Nephron (organoid): ENCODE data around the gene PGP.

Experiments used
- H3K27ac Mint-ChIP-seq, 3 experiments: 2 replicates each; pipeline ENCODE4 v1.8.0; 2020; ENCODE audit warnings: mixed read lengths in 3 of 3, mild to moderate bottlenecking in 2 of 3, moderate library complexity in 1 of 3
- H3K27me3 Mint-ChIP-seq: 2 replicates; pipeline ENCODE4 v1.8.0; 2021; ENCODE audit warnings: low read depth, mild to moderate bottlenecking, moderate library complexity, mixed read lengths
- H3K36me3 Mint-ChIP-seq: 2 replicates; pipeline ENCODE4 v1.8.0; 2020; ENCODE audit warnings: low read depth, mixed read lengths
- H3K4me1 Mint-ChIP-seq: 2 replicates; pipeline ENCODE4 v1.8.0; 2020; ENCODE audit warnings: mixed read lengths
- H3K4me3 Mint-ChIP-seq, 3 experiments: 2 replicates each; pipeline ENCODE4 v1.8.0; 2020; ENCODE audit warnings: mild to moderate bottlenecking in 3 of 3, mixed read lengths in 3 of 3, moderate library complexity in 2 of 3
- H3K9me3 Mint-ChIP-seq: 2 replicates; pipeline ENCODE4 v1.8.0; 2020; ENCODE audit warnings: mixed read lengths
- CTCF ChIP-seq, 3 experiments: fragments of 200-600 bp; sonication (generic); IDR thresholded peaks; one replicate each; pipeline ENCODE4 v1.5.0; 2021; ENCODE audit warnings: antibody characterized with exemption in 3 of 3; ENCODE audit not compliant: unreplicated experiment in 3 of 3

The PGP gene

GRCh38 chr16:2180962-2181923, 33.4 kb downstream of the PGP start:
- Mint-ChIP-seq H3K9me3 (no peaks in the 10 kb centered on the region), H3K27me3 (no peaks in the 10 kb centered on the region), H3K36me3 (no peaks in the 10 kb centered on the region), H3K4me1 (no peaks in the 10 kb centered on the region), H3K27ac (no peak overlapping the region), H3K4me3 (no peak overlapping the region)
- TF ChIP-seq CTCF (IDR thresholded peaks at IDR 0.05; ENCODE audit: unreplicated experiment in 3 of 3) = no peak

GRCh38 chr16:2180461-2180860, 34.2 kb downstream of the PGP start:
- H3K4me1 Mint-ChIP-seq = no peaks in the 10 kb centered on the region
- TF ChIP-seq CTCF (IDR thresholded peaks at IDR 0.05; ENCODE audit: unreplicated experiment in 3 of 3) = no peak
- H3K27ac Mint-ChIP-seq = no peak overlapping the region
- peaks cover 4% of the 10 kb centered on the region for H3K36me3 Mint-ChIP-seq
- no peaks in the 10 kb centered on the region for H3K27me3 Mint-ChIP-seq
- H3K9me3 Mint-ChIP-seq = no peaks in the 10 kb centered on the region
- H3K4me3 Mint-ChIP-seq = no peak overlapping the region

- Mint-ChIP-seq H3K27me3 (no peaks in the 10 kb centered on the region), H3K4me1 (no peaks in the 10 kb centered on the region)
These were observed 35.1 kb downstream of the PGP start for GRCh38 chr16:2179576-2179975.

GRCh38 chr16:2179107-2179501, 35.5 kb downstream of the PGP start:
- Mint-ChIP-seq H3K4me1 (no peaks in the 10 kb centered on the region), H3K9me3 (no peaks in the 10 kb centered on the region), H3K36me3 (peaks cover 6% of the 10 kb centered on the region), H3K27me3 (no peaks in the 10 kb centered on the region), H3K4me3 (no peak overlapping the region), H3K27ac (no peak overlapping the region)
- no peak for TF ChIP-seq CTCF (IDR thresholded peaks at IDR 0.05; ENCODE audit: unreplicated experiment in 3 of 3)

More at GRCh38 chr16:2179576-2179975, 35.1 kb downstream of the PGP start:
- no peak for TF ChIP-seq CTCF (IDR thresholded peaks at IDR 0.05; ENCODE audit: unreplicated experiment in 3 of 3)
- H3K4me3 Mint-ChIP-seq = no peak overlapping the region
- no peaks in the 10 kb centered on the region for H3K9me3 Mint-ChIP-seq
- no peak overlapping the region for H3K27ac Mint-ChIP-seq
- H3K36me3 Mint-ChIP-seq = peaks cover 4% of the 10 kb centered on the region

- no peak overlapping the region for H3K4me3 Mint-ChIP-seq
- peaks cover 8% of the 10 kb centered on the region for H3K36me3 Mint-ChIP-seq
- H3K27me3 Mint-ChIP-seq = no peaks in the 10 kb centered on the region
- H3K9me3 Mint-ChIP-seq = no peaks in the 10 kb centered on the region
- H3K27ac Mint-ChIP-seq = no peak overlapping the region
- no peaks in the 10 kb centered on the region for H3K4me1 Mint-ChIP-seq
- no peak for TF ChIP-seq CTCF (IDR thresholded peaks at IDR 0.05; ENCODE audit: unreplicated experiment in 3 of 3)
These were observed 36.1 kb downstream of the PGP start for GRCh38 chr16:2178321-2179106.
